ENCODE measurements around the gene G6PC3. TPM values are rescaled to one million over a fixed set of nuclear protein-coding genes. Genes with fewer than 3 reads are reported as not detected.

The G6PC3 gene
- total and polyA plus RNA-seq, 10 of the 15 experiments (the other 5 are each of a cell fraction or from before 2014, with no cell fraction given), result 13.0 to 93.7 (median 43.0) TPM

DNA sequence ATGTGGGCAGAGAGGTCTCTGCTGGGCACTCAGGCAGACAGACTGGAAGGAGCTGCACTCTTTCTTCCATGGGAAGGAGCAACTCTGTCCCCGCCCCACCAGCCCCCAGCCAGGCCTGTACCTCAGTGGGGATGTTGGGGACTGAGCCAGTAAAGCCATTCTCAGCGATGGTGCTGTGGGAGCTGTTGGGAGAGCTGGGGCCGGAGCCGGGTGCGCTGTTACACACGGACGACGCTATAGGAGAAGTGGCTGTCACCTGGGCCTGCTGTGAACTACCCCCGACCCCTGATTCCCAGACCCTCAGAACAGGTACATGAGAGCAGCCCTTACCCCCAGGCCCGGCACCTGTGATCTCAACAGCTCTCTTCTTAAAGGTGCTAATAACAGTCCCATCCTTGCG is 21.5 kb downstream of the G6PC3 start:
- TF ChIP-seq RCOR1 (conservative IDR thresholded peaks at IDR 0.05; ENCODE audit: low read depth, low read length) (no peak), KAT2A (conservative IDR thresholded peaks at IDR 0.05; ENCODE audit: control insufficient read depth, low read depth, low read length) (no peak), HDGF (IDR thresholded peaks at IDR 0.05) (no peak), RELA (IDR thresholded peaks at IDR 0.05; ENCODE audit: borderline replicate concordance, partially characterized antibody) (no peak), MEF2B (IDR thresholded peaks at IDR 0.05; ENCODE audit: partially characterized antibody, poor library complexity, severe bottlenecking) (no peak), KDM1A (IDR thresholded peaks at IDR 0.05; ENCODE audit: borderline replicate concordance) (no peak)
- POLR2A ChIA-PET, result interaction anchor here (0.5 kb wide), 1 partner anchor 54 kb away, joined by 3 read pairs; no protein-coding TSS in a partner anchor
- Histone ChIP-seq H3K36me3 (ENCODE audit: control insufficient read depth in 2 of 2, insufficient read depth in 2 of 2, low read length in 1 of 2) (peaks cover 3 to 21% of the 10 kb centered on the region in 2 experiments; a peak in 2 of 4 replicates), H3K9me3 (replicated peaks; ENCODE audit: control insufficient read depth, insufficient read depth, low read length) (no peaks in the 10 kb centered on the region), H3K4me3 (no peak overlapping the region), H3K79me2 (ENCODE audit: control insufficient read depth, insufficient read depth, low read length) (peaks cover 3% of the 10 kb centered on the region; the same call in 1 of the 2 replicates), H3K27ac (ENCODE audit: control insufficient read depth, insufficient read depth) (no peak overlapping the region), H3K9ac (ENCODE audit: control insufficient read depth, insufficient read depth, low read length) (no peak overlapping the region), H3K4me1 (ENCODE audit: control insufficient read depth, insufficient read depth, low read length) (peaks cover 13% of the 10 kb centered on the region), H4K20me1 (ENCODE audit: control insufficient read depth, insufficient read depth) (no peaks in the 10 kb centered on the region), H3K4me2 (ENCODE audit: control insufficient read depth, insufficient read depth) (no peak overlapping the region), H2AFZ (ENCODE audit: control insufficient read depth, low read depth, low read length) (no peak overlapping the region), H3K27me3 (replicated peaks in 1 of 2; ENCODE audit: control insufficient read depth in 2 of 2, insufficient read depth in 2 of 2, low read length in 1 of 2) (no peaks in the 10 kb centered on the region)
- BruUV-seq (replicated peaks), result no TSS peak
- CTCF ChIA-PET, result interaction anchor here (1.0 kb wide), 1 partner anchor 24 kb away, joined by 3 read pairs; no protein-coding TSS in a partner anchor
- intact Hi-C loops (cut with micrococcal nuclease; ENCODE audit: unreplicated experiment) (no loop called here), in situ Hi-C loops (cut with MboI) (no loop called here)
- DNase-seq (ENCODE audit: low read depth, low spot score), result no peak
- SMC1A ChIA-PET (ENCODE audit: uncharacterized antibody, unreplicated experiment), result interaction anchor here (0.7 kb wide), 1 partner anchor 13 kb away, joined by 3 read pairs; no protein-coding TSS in a partner anchor
- RAD21 ChIA-PET (ENCODE audit: unreplicated experiment), result no interaction called here
- FAIRE-seq, result no peak
- ATAC-seq, result no peak
- 95% methylated on average over 11 of the region's 11 CpGs for WGBS (ENCODE audit: insufficient coverage, insufficient replicate concordance, low lambda C conversion rate, missing lambda C conversion rate)

GRCh38 chr17:44093231-44093900 is 22.8 kb downstream of the G6PC3 start:
- no peak for ATAC-seq
- intact Hi-C loops (cut with micrococcal nuclease; ENCODE audit: unreplicated experiment), result no loop called here
- TF ChIP-seq PAX5 (IDR thresholded peaks at IDR 0.05; ENCODE audit: borderline replicate concordance, low read depth, low read length), result no peak
- no peak for TF ChIP-seq CHD1 (IDR thresholded peaks at IDR 0.05; ENCODE audit: low read depth, low read length)
- TF ChIP-seq SMARCA5 (IDR thresholded peaks at IDR 0.05), result no peak
- no peak for TF ChIP-seq RUNX3 (IDR thresholded peaks at IDR 0.05; ENCODE audit: low read length)
- TF ChIP-seq EED (IDR thresholded peaks at IDR 0.05; ENCODE audit: low read depth), result no peak
- TF ChIP-seq NRF1 (conservative IDR thresholded peaks at IDR 0.05; ENCODE audit: low read depth, low read length), result no peak
- no peak for TF ChIP-seq SUPT20H (IDR thresholded peaks at IDR 0.05; ENCODE audit: borderline replicate concordance, control insufficient read depth, low read depth, low read length)
- TF ChIP-seq TAF1 (IDR thresholded peaks at IDR 0.05; ENCODE audit: borderline replicate concordance, low read depth, low read length), result no peak
- TF ChIP-seq BRCA1 (IDR thresholded peaks at IDR 0.05; ENCODE audit: low read depth, low read length), result no peak
- no peak for TF ChIP-seq KAT2A (conservative IDR thresholded peaks at IDR 0.05; ENCODE audit: control insufficient read depth, low read depth, low read length)
- no peak for TF ChIP-seq ZNF384 (IDR thresholded peaks at IDR 0.05; ENCODE audit: borderline replicate concordance, low read depth, low read length)
- TF ChIP-seq RAD21 (IDR thresholded peaks at IDR 0.05; ENCODE audit: insufficient read depth, low read depth, low read length), result no peak
- H3K9ac ChIP-seq (ENCODE audit: control insufficient read depth, insufficient read depth, low read length), result no peak overlapping the region
- no peak overlapping the region for H2AFZ ChIP-seq (ENCODE audit: control insufficient read depth, low read depth, low read length)
- RAD21 ChIA-PET (ENCODE audit: unreplicated experiment), result no interaction called here
- SMC1A ChIA-PET (ENCODE audit: uncharacterized antibody, unreplicated experiment), result no interaction called here
- no peak overlapping the region for H3K4me2 ChIP-seq (ENCODE audit: control insufficient read depth, insufficient read depth)
- CTCF ChIA-PET, result no interaction called here
- no peaks in the 10 kb centered on the region for H4K20me1 ChIP-seq (ENCODE audit: control insufficient read depth, insufficient read depth)
- POLR2A ChIA-PET, result no interaction called here
- H3K36me3 ChIP-seq (ENCODE audit: control insufficient read depth in 2 of 2, insufficient read depth in 2 of 2, low read length in 1 of 2), result peaks cover 3 to 18% of the 10 kb centered on the region in 2 experiments; a peak in 2 of 4 replicates
- in situ Hi-C loops (cut with MboI), result no loop called here
- H3K27ac ChIP-seq (ENCODE audit: control insufficient read depth, insufficient read depth), result no peak overlapping the region
- peaks cover 21% of the 10 kb centered on the region for H3K4me1 ChIP-seq (ENCODE audit: control insufficient read depth, insufficient read depth, low read length)
- DNase-seq (ENCODE audit: low read depth, low spot score), result no peak
- no peak overlapping the region for H3K4me3 ChIP-seq
- 90% methylated on average over 21 of the region's 21 CpGs for WGBS (ENCODE audit: insufficient coverage, insufficient replicate concordance, low lambda C conversion rate, missing lambda C conversion rate)
- BruUV-seq (replicated peaks), result no TSS peak
- H3K9me3 ChIP-seq (replicated peaks; ENCODE audit: control insufficient read depth, insufficient read depth, low read length), result no peaks in the 10 kb centered on the region
- no peak for FAIRE-seq
- no peaks in the 10 kb centered on the region for H3K27me3 ChIP-seq (replicated peaks in 1 of 2; ENCODE audit: control insufficient read depth in 2 of 2, insufficient read depth in 2 of 2, low read length in 1 of 2)
- H3K79me2 ChIP-seq (ENCODE audit: control insufficient read depth, insufficient read depth, low read length), result peaks cover 3% of the 10 kb centered on the region; the same call in 1 of the 2 replicates
